IgD-negative memory B cell (primary cell): ENCODE results near the gene CHSY3. TPM values are rescaled to one million over a fixed set of nuclear protein-coding genes. Genes with fewer than 3 reads are reported as not detected.
A peak's percentile ranks its signal among the peaks of the same experiment; 100 is the strongest.

Experiments
- H3K27ac Mint-ChIP-seq, 3 donors: one replicate each; pipeline ENCODE4 v1.8.0; 2020 to 2022; ENCODE audit warnings: mild to moderate bottlenecking in 3 of 3, mixed read lengths in 3 of 3, moderate library complexity in 1 of 3
- H3K27me3 Mint-ChIP-seq: one replicate; pipeline ENCODE4 v1.8.0; 2021; ENCODE audit warnings: mixed read lengths
- H3K36me3 Mint-ChIP-seq: one replicate; pipeline ENCODE4 v1.8.0; 2020; ENCODE audit warnings: mild to moderate bottlenecking, mixed read lengths
- H3K4me1 Mint-ChIP-seq, 3 donors: one replicate each; pipeline ENCODE4 v1.8.0; 2020 to 2022; ENCODE audit warnings: mixed read lengths in 3 of 3, mild to moderate bottlenecking in 1 of 3
- H3K4me3 Mint-ChIP-seq, 4 donors: one replicate each; pipeline ENCODE4 v1.8.0; 2020 to 2022; ENCODE audit warnings: mild to moderate bottlenecking in 4 of 4, mixed read lengths in 4 of 4, moderate library complexity in 3 of 4
- H3K9me3 Mint-ChIP-seq, 3 donors: one replicate each; pipeline ENCODE4 v1.8.0; 2020 to 2021; ENCODE audit warnings: mixed read lengths in 3 of 3, mild to moderate bottlenecking in 1 of 3
- polyA plus RNA-seq: library from polyadenylated mRNA; unstranded; fragments of 300-500 nt; fragmentation: Illumina TruSeq; gene quantifications from one replicate; pipeline ENCODE4 v1.2.3, GENCODE V29; 2021

CHSY3 gene
- polyA plus RNA-seq: not detected

- peak within 1 kb of the TSS in 1 of 3 donors; percentile 53 for H3K27ac Mint-ChIP-seq
Observed at GRCh38 chr5:129904102-129904666, at the start of gene CHSY3. CHSY3 (plus strand) TSS chr5:129904465.

DNA sequence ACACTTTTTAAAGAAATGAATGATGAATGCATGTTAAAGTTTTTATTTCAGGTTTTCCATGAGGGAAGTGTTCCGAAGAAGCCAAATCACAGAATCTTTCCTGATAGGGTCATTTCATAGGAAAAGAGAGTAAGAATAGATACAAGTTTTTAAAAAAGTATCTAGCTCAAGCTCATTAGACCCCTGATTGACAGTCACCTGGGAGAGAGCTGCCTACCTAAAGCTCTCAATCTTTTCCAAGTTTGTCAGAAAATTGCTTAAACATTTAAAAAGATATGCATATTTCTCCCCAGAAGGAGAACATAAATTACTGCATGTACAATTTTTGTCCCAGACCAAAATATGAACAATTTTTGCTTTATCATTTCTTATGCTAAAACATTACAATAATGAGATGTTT is 47.9 kb upstream of the CHSY3 start:
- no peaks in the 10 kb centered on the region for H3K9me3 Mint-ChIP-seq
- H3K4me3 Mint-ChIP-seq: no peak overlapping the region
- H3K27ac Mint-ChIP-seq: no peak overlapping the region
- no peaks in the 10 kb centered on the region for H3K36me3 Mint-ChIP-seq
- H3K27me3 Mint-ChIP-seq: peaks cover 2% of the 10 kb centered on the region
- H3K4me1 Mint-ChIP-seq: no peaks in the 10 kb centered on the region

More at GRCh38 chr5:129904102-129904666, at the start of gene CHSY3:
- H3K27me3 Mint-ChIP-seq: peaks cover 24% of the 10 kb centered on the region
- H3K4me3 Mint-ChIP-seq: peak within 1 kb of the TSS; percentile 51 to 94 (median 66)
- H3K4me1 Mint-ChIP-seq: peaks cover 10 to 13% (median 12%) of the 10 kb centered on the region in 3 donors
- peaks cover 1% of the 10 kb centered on the region for H3K36me3 Mint-ChIP-seq
- H3K9me3 Mint-ChIP-seq: no peaks in the 10 kb centered on the region

DNA sequence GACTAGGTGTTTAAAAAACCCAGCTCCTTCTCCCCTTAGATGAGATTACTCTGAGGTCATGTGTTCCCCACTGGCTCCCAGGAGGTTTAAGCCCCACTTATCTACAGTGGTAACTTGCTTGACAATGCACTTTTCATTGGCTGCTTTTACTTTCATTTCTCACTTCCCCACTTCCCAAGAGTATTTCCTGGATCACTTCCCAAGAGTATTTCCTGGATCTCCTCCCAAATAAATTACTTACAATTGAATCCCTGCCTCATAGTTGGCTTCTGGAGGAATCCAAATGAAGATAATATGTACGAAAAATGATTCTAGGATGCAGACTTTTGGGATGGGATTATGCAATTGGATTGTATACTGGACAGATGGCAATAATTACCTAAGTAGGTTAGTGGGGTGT is 47.1 kb upstream of the CHSY3 start:
- no peaks in the 10 kb centered on the region for H3K4me1 Mint-ChIP-seq
- no peaks in the 10 kb centered on the region for H3K9me3 Mint-ChIP-seq
- peaks cover 2% of the 10 kb centered on the region for H3K27me3 Mint-ChIP-seq

GRCh38 chr5:129858131-129858675 is 46.1 kb upstream of the CHSY3 start:
- Mint-ChIP-seq H3K9me3 (no peaks in the 10 kb centered on the region), H3K4me1 (no peaks in the 10 kb centered on the region), H3K27me3 (peaks cover 2% of the 10 kb centered on the region), H3K4me3 (no peak overlapping the region), H3K27ac (no peak overlapping the region), H3K36me3 (no peaks in the 10 kb centered on the region)

More for the DNA sequence above, 47.1 kb upstream of the CHSY3 start:
- H3K27ac Mint-ChIP-seq: no peak overlapping the region
- H3K36me3 Mint-ChIP-seq: no peaks in the 10 kb centered on the region
- no peak overlapping the region for H3K4me3 Mint-ChIP-seq

GRCh38 chr5:129884322-129884721 is 19.9 kb upstream of the CHSY3 start:
- Mint-ChIP-seq H3K27me3 (peaks cover 1% of the 10 kb centered on the region), H3K27ac (no peak overlapping the region), H3K4me3 (no peak overlapping the region), H3K36me3 (peaks cover 2% of the 10 kb centered on the region), H3K4me1 (no peaks in the 10 kb centered on the region), H3K9me3 (no peaks in the 10 kb centered on the region)

- Mint-ChIP-seq H3K4me1 (peaks cover 4 to 5% (median 5%) of the 10 kb centered on the region in 3 donors), H3K4me3 (no peak overlapping the region), H3K9me3 (no peaks in the 10 kb centered on the region), H3K36me3 (peaks cover 1% of the 10 kb centered on the region), H3K27ac (no peak overlapping the region), H3K27me3 (peaks cover 5% of the 10 kb centered on the region)
Observed at GRCh38 chr5:129899454-129899853, 4.8 kb upstream of the CHSY3 start.

GRCh38 chr5:129902816-129903215 is 1.4 kb upstream of the CHSY3 start:
- Mint-ChIP-seq H3K9me3 (no peaks in the 10 kb centered on the region), H3K27ac (no peak overlapping the region), H3K36me3 (peaks cover 1% of the 10 kb centered on the region), H3K4me1 (peaks cover 10 to 13% (median 12%) of the 10 kb centered on the region in 3 donors), H3K4me3 (no peak overlapping the region), H3K27me3 (peaks cover 20% of the 10 kb centered on the region)

- peak overlapping the region in 1 of 3 donors; percentile 53 for H3K27ac Mint-ChIP-seq
- peaks cover 1% of the 10 kb centered on the region for H3K36me3 Mint-ChIP-seq
- peaks cover 10 to 13% (median 12%) of the 10 kb centered on the region in 3 donors for H3K4me1 Mint-ChIP-seq
- peaks cover 24% of the 10 kb centered on the region for H3K27me3 Mint-ChIP-seq
- H3K9me3 Mint-ChIP-seq: no peaks in the 10 kb centered on the region
- peak overlapping the region; percentile 40 to 94 (median 62) for H3K4me3 Mint-ChIP-seq
Observed at GRCh38 chr5:129903466-129904101, 681 bp upstream of the CHSY3 start.

GRCh38 chr5:129904667-129905472 is 605 bp downstream of the CHSY3 start:
- H3K9me3 Mint-ChIP-seq: no peaks in the 10 kb centered on the region
- H3K36me3 Mint-ChIP-seq: peaks cover 1% of the 10 kb centered on the region
- peaks cover 10 to 13% (median 12%) of the 10 kb centered on the region in 3 donors for H3K4me1 Mint-ChIP-seq
- peak overlapping the region in 3 of 4 donors; percentile 60 to 71 (median 60) for H3K4me3 Mint-ChIP-seq
- H3K27me3 Mint-ChIP-seq: peaks cover 24% of the 10 kb centered on the region
- H3K27ac Mint-ChIP-seq: no peak overlapping the region

GRCh38 chr5:129905473-129906176 is 1.4 kb downstream of the CHSY3 start:
- no peaks in the 10 kb centered on the region for H3K9me3 Mint-ChIP-seq
- H3K36me3 Mint-ChIP-seq: peaks cover 1% of the 10 kb centered on the region
- peaks cover 10 to 13% (median 12%) of the 10 kb centered on the region in 3 donors for H3K4me1 Mint-ChIP-seq
- peaks cover 24% of the 10 kb centered on the region for H3K27me3 Mint-ChIP-seq
- H3K27ac Mint-ChIP-seq: no peak overlapping the region
- peak overlapping the region; percentile 51 to 87 (median 76) for H3K4me3 Mint-ChIP-seq

DNA sequence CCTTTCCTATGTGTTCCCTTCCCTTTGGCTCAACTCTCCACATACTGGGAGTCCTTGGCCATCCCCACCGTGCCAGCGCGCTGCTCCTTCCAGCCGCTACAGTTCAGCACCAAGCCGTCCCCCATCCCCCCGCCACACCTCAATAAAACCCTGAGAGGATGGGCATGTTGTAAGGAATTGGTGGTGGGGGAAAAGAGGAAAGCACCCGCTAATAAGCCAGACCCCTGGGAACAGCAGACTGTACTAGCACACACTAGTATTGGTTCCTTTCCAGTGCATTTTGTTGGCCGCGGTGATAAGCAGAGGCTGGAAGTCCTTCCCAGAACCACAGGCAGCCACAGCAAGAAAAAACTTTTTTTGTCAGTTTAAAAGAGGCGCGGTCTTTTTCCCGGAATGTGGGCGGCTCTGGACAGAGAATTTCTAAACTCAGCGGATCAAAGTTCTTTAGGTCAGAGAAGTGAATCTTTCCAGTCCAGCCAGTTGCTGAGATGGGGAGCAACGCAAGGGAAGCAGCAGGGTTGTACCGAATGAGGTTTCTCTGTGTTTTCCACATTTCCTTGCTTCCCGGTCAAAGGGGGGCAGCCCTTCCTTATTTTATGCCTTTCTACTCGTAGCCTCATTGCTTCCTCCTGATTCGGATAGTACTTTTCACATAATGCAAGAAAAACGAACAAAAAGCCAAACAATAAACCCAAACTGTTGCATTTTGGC is 2.1 kb downstream of the CHSY3 start:
- Mint-ChIP-seq H3K27ac (no peak overlapping the region), H3K27me3 (peaks cover 24% of the 10 kb centered on the region)

DNA sequence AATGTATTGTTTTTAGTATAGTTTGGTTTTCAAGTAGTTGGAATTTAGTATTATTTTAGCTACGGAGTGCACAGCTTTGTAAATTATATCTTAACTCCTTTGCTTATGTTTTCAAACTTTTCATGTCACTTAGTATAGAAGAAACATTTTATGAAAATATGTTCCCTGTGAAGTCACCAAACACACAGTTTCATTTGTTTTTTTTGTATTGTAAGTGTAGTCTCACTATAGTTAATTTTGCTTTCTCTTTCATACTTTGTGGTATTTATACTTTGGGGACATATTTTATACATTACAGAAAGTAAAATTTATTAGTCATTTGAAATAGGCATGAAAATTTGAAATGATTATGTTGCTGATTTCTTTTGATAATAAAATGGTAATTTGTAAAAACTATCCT is 5.0 kb downstream of the CHSY3 start:
- H3K27me3 Mint-ChIP-seq: peaks cover 18% of the 10 kb centered on the region
- no peak overlapping the region for H3K27ac Mint-ChIP-seq
- H3K4me1 Mint-ChIP-seq: peaks cover 4 to 9% (median 6%) of the 10 kb centered on the region in 3 donors
- H3K9me3 Mint-ChIP-seq: no peaks in the 10 kb centered on the region
- no peaks in the 10 kb centered on the region for H3K36me3 Mint-ChIP-seq
- no peak overlapping the region for H3K4me3 Mint-ChIP-seq

More for the DNA sequence above, 2.1 kb downstream of the CHSY3 start:
- Mint-ChIP-seq H3K4me3 (peak overlapping the region in 2 of 4 donors; percentile 51 to 74), H3K4me1 (peaks cover 10 to 13% (median 12%) of the 10 kb centered on the region in 3 donors), H3K36me3 (no peaks in the 10 kb centered on the region), H3K9me3 (no peaks in the 10 kb centered on the region)

- H3K4me1 Mint-ChIP-seq: peaks cover 0 to 2% (median 0%) of the 10 kb centered on the region in 3 donors
- no peaks in the 10 kb centered on the region for H3K9me3 Mint-ChIP-seq
- H3K27ac Mint-ChIP-seq: no peak overlapping the region
- H3K27me3 Mint-ChIP-seq: peaks cover 4% of the 10 kb centered on the region
- no peaks in the 10 kb centered on the region for H3K36me3 Mint-ChIP-seq
- no peak overlapping the region for H3K4me3 Mint-ChIP-seq
Observed at GRCh38 chr5:129912601-129913255, 8.5 kb downstream of the CHSY3 start.
